ENCODE results near the gene ALCAM.

The ALCAM gene

DNA sequence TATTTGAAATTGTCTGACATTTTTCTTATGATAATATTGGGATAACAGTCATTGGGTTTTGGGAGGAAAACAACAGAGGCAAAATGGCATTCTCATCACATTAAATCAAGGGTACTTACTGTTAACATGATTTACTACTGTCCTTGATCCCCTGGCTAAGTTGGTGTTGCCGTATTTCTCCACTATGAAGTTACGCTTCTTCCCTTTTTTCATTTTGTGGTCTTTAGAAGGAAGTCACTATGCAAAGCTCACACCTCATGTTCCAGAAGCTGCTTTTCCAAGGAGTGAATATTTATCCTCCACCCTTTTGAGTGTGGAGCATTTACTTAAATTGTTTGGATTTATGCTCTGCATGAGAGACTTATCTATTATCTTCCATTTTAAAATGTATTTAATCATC lies 63.7 kb downstream of the ALCAM start:
- DNase-seq (ENCODE audit: low read depth), result no peak

DNA sequence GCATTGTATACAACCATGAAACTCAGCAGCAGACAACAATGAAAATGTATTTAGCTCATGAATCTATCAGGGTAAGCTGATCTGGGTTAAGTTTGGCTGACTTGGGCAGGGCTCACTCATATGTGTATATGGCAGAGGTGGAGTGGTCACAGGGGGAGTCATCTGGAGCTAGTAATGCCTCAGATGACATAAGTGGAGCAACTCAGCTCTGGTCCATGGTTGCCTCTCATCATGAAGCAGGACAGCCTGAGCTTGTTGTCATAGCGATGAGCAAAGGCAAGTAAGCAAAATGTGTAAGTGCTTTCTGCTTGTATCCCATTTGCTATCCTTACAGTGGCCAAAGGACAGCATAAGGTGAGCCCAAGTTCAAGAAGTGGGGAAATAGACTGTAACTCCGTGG lies 64.5 kb downstream of the ALCAM start:
- DNase-seq (ENCODE audit: low read depth), result no peak

DNA sequence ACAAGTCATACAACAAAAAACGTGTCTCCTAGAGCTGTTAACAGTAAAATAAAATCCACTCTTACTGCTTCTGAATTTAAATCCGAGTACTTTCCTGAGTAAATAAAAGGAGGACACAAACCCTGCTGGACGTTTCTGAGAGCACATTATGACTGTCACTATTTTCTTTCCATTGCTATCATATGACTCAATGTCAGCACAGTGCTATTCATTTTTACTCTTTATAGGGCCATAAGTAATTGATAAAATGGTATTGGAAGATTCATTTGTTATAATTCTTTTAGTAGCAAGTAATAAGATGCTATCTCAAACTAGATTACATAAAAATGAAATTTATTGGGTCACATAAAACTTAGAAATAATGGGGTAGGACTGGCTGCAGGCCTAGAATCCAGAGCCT lies 68.6 kb downstream of the ALCAM start:
- no peak for DNase-seq (ENCODE audit: low read depth)

DNA sequence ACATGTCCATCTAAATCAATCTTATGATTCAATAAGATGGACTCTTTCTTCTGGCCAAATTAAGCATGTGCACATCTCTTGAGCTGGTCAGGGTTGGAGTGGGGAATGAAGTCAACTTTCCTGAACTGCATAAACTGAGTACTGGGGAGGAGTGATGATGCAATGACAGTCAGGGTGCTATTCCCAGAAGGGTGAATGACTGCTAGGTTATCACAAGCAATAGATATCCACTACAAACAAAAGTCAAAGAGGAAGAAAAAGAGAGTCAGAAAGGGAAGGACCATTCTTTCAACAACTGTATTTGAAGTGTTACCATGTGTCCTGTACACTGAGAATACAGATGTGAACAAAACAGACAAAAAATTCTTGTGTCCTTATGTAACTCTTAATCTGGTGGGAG lies 70.0 kb downstream of the ALCAM start:
- DNase-seq (ENCODE audit: low read depth), result no peak

DNA sequence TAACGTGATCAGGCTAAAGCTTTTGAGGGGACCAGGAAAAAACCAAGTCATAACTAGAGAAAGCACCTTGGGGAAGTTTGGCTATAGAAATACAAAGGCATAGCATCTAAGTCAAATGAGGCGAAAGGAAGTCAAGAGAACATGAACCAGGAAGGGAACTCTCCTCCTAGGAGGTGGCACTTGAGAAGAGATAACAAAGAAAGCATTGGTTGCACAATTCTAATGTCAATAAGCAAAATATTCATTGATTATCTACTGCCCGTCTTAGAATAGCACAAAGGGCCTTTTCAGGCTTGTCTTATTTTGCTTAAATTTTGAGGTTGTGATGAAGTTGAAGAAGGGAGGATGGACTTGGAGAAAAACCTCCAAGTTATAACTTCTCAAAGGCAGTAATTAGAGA lies 73.4 kb downstream of the ALCAM start:
- no peak for DNase-seq (ENCODE audit: low read depth)

DNA sequence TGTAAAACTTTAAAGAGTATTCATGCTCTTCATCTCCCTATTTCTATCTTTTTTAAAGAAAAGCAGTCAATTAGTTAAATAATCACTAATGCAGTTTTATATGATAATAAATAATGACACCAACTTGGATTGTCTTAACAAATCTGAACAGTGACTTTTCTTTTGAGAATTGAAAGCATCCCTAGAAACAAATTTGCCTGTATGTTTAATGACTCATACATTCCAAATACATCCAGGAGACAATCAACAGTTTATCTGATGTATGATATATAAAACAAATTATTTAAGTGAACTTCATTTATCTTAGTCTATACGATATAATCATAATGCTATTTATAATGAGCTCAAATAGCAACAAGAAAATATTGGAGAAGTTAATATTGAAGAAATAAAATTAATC lies 78.0 kb downstream of the ALCAM start:
- DNase-seq (ENCODE audit: low read depth), result no peak

DNA sequence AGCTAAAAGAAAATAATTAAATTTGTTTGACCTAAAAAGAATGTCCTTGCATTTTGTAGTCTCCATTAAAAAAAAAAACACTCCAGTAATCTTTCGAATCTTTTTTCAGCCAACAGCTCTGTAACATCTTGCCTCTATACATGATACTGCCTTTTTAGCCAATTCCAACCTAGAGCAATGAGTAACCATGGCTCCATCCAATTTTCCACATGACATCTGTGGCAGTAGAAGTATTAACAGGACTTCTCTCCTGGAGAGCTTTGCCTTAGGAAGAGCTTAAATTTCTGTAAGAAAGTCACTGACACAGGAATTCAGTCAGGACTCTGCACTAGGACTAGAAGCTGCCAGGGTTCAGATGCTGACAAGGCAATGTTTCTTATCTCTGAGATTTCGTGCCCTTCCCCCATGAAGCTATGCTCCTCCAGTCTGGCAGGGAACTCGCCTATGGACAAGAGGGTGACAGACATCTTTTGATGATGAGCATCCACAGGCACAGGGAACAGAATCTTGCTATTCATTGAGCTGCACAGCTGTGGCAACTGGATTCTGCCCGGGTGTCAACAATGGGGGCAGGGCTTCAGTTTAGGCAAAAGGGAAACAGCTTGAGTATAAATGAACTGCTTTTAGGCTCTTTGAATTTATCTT lies 81.8 kb downstream of the ALCAM start:
- no peak for DNase-seq (ENCODE audit: low read depth)

DNA sequence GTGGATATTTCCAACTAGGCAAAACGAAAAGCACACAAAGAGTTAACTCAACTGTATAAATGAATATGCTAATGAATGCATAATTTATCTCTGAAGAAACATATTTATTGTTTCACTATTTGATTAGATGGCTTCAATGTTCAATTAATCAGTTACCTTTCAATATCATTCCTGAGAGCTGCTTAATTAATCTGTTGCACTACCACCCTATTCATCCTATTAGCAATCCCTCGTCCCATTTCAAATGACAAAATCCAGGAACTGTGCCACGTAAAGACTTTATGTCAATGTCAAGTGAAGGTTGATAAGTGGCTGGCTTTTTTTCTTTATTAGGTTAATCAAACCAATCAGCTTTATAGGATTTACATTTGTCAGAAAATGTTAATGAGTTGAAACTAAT lies 82.7 kb downstream of the ALCAM start:
- DNase-seq (ENCODE audit: low read depth), result no peak

DNA sequence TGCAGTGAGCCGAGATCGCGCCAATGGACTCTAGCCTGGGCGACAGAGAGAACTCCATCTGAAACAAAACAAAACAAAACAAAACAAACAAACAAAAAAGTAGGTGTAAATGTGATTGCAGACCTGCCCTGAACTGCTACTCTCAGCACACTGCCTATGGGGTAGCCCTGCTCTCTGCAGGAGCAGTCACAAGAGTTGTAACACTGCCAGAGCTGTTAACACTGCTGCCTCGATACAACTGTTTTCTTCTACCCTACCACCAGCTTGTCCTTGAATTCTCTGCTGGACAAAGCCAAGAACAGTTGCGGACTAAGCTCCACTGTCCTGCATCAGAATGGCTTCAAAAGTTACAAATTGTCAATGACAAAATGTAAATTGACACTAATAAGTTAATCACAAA lies 89.3 kb downstream of the ALCAM start:
- DNase-seq (ENCODE audit: low read depth), result no peak

DNA sequence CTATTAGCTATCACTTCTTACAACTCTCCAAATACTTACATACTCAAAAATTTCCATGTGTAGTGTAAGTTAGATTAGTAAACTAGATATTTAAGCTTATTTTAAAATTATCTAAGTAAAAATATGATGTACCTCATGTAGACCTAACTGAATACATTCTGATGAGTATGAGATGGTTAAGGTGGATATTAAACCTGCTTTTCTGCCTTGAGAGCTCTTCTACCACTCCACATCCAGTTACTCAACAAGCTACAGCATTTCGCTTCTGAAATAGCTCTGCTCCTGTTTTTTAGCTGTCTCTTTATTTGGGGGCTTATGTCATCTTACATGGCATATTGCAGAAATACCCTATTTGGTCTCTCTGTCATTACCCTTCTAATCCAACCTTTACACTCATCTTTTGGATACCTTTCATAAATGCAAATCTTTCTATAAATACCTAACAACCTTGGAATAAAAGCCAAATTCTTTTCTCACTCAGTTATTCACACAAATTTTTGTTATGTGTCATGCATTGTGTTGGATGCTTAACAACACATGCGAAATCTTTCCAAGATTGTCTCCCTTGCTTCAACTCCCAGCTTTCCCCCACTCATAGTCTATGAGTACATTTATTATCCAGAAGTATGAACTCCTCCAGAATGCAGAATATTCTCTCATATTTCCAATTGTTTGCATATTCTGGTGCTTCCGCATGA lies 92.0 kb downstream of the ALCAM start:
- DNase-seq (ENCODE audit: low read depth), result no peak

DNA sequence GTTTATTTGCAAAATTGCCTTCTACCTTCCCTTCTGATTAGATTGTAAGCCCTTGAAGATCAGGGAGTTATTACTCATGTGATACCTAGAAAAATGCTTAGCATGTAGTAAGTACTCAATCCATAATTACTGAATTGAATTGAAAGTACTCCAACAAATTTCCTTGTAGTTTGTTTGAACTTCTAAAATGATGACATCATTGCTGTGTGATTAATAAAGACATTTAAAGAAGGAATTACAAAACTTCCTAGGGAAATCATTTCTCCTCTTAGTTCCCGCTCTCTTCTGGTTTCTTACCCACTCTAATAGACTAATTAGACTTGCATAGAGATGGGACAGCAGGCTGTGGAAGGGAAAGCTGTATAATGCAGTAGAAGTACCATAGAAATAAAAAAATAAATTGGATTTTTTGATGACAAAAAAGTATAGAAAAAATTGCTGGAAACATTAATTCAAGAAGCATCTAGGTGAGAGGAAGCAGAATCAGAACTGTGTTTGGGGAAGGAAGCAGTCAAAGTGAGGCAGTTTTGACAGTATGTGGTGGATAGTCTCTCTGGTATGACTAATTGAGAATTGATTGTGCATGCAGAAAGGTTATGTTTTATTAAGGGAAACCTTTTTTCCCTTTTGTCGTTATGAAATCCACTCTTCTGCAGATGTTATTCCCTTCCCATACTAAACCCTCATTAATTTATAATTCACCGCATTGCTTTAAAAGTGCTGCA lies 93.0 kb downstream of the ALCAM start:
- no peak for DNase-seq (ENCODE audit: low read depth)

DNA sequence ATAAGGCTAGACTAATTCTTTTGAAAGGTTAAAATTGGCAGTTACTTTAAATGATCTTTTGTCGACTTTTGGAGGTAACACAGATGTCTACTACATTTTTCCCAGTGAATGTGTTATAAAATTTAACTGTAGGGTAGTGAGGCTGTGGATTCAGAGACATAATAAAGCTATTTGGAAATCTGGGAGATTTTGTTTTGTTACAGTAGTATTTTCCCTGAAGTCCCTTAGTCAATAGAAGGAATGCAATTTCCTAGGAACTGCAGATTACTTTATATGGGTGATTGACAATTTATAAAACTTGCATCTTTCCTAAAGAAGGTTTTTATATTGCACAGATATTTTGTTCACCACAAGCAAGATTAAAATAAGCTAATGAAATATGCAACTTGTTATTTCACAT lies 96.9 kb downstream of the ALCAM start:
- no peak for DNase-seq (ENCODE audit: low read depth)

DNA sequence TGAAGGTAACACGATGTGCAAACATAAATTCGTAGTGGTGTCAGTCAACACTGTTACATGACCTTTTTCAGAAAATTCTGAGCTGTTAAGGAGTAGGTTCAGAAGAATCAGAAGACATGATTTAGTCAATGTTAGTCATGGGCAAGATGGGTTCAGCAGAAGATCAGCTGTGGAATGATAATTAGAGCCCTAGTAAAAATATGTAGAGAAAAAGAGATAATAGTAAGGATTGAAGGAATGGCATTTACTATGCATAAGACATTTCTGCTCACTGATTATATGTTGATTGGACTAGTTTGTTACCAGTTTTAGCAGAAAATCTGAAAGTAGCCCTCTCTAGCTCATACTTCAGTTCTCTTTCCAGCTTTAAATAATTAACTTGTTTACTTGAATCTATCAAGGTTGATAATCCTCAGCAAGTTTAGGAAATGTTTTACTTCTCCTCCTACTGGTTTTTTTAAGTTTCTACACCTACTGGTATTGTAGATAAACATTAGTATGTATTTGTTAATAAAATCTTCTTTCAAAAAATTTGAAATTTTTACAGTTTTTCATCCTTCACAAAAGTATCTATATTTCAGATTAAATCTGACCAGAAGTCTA lies 98.6 kb downstream of the ALCAM start:
- DNase-seq (ENCODE audit: low read depth), result no peak

DNA sequence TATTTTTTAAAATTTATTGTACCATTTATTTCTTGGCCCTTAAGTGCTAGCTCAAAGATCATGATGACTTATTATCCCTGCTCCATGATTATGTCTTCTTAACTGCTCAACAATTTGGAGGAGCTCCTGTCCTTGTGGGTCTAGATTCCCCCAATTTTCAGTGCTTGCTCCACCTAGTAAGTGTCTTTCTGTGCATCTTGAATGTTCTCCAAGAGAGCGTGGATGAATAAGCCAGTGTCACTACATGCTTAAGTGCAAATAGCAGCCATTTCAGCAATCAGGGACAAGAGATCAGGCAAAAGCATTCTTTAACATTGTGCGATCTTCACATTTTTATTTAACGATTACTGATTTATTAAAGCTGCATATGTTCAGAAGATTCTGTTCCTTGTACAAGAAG lies 99.4 kb downstream of the ALCAM start:
- DNase-seq (ENCODE audit: low read depth), result no peak

DNA sequence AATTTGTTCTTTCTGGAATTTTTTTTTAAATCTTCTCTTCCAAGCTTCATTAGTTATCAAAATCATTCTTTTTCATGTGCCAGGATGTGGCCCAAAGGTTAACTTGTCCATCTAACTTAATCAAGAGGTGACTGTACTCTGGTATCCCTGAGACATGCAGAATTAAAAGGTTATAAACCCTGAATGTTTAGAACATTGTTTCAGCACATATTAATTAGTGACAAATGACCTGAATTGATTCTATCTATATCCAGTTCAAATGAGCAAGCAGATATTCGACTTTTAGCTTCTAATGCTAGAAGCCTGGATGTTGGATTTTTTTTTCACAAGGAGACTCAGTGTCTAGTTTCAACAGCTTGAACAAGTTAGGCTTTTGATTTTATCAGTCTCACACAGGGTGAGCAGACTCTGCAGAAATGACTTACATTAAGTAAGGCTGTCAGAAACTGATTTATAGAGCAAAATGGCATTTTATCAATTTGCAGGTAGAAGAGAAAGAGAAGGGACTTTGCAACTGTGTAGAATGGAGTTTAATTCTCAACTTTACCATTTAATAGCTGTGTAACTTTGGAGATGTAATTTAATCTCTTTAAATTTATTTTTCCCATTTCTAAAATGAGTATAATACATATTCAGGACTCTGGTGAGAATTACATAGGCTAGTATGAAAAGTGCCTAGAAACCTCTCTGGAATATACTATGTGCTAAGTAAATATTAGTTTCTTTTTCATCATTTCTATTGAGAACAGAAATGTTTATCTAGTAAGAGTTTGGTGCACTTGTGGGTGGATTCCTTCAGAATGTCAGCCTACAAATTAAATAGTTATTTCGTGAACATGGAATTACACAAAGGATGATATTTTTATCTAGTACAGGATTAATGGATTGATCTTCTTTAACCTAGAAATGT lies 100.0 kb downstream of the ALCAM start:
- no peak for DNase-seq (ENCODE audit: low read depth)

DNA sequence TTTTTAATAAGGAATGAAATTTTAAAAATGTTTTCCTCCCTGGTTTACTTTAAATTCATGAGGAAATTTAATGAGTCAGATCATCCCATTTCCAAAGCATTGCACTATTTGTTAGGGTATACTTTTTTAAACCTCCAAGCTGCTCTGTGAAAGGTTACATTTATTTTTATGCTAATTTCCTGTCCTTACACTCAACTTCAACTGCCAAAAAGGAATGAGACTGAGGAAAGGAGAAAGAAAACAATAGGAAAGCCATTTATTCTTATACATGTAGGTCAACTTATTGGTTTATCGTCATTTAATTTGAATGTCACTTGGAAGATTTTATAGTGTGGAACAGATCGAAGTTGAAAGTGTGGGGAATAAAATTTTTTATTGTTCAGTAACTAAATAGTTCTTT lies 104.1 kb downstream of the ALCAM start:
- no peak for DNase-seq (ENCODE audit: low read depth)

DNA sequence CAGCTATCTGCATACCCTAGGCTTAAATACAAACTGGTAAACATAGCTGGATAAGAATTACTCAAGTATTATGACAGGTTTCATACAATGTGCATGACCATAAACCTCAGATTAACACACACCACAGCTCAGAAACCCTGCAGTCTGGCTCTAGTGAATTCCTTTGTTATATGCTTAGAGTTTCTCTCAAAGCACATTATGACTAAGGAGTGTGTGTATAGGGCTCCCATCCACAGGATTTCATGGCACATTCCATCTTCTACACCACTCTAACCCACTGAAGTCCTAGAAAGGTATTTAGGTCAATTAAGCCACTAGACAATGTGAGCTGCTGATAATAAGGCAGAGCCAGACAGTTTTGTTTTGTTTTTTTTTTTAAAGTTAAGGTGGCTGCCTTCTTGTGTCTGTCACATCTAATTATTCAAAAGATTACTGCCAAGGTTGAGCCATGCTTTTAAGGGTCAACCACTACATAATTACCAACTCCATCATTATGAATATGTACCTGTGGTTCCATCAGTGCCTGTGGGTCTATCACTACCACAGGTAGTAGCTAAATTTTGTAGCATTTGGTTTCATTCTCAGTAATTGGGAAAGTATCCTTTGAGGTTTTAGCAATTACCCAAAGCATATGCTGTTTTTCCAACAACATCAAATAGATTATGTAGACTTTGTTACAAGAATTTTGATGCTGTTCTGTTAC lies 107.0 kb downstream of the ALCAM start:
- no peak for DNase-seq (ENCODE audit: low read depth)

DNA sequence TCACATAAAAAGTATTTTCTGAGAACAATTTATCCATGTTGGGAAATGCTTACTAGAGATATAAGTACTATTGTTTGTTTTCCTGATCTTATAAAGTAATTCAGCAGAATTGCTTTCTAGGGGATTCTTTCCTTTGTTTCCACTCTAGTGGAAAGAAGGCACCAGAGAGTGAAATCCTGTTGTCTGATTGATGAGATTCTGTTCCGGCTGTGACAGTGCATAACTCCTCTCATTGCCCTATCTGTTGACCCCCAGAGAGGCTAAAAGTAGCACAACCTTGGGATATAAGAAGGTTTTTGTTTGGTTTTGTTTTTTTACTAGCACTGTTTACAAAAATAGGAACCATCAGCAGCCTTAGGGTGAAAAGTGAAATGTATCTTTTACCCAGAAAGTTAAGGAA lies 114.1 kb downstream of the ALCAM start:
- DNase-seq (ENCODE audit: low read depth), result no peak

DNA sequence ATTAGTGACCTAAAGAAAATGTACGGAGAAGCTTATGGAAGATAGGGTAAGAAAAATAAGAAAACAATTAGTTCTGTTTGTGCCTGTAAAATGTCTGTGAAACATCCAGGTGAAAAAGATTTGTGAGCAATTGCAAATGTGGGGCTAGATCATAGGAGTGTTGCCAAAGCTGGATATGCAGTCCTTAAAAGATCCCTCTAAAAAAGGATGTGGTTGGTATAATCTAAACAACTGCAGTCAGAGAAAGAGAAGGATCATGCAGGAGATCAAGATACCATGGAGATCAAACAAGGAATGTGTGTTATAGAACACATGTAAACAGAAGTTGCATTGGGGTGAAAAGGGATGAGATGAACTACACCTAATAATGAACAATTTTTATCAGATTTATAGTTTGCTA lies 116.8 kb downstream of the ALCAM start:
- DNase-seq (ENCODE audit: low read depth), result no peak

DNA sequence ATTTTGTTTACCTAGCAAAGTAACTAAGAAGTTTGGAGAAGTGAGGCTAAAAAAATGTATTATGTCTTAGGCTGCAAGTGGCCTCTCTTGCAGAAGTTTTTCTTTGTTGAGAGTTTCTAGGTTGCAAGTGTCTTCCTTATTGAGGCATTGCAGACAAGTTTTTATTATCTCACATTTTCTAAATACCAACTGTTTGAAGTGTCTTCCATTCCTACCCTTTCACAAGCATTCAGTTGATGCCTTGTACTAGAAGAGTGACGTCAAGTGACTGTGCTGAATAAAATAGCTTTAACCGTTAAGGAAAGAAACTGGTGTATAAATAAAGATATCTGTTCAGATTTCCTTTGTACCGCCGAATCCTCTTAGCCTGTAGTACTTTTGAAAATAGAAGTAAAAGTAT lies 123.3 kb downstream of the ALCAM start:
- no peak for DNase-seq (ENCODE audit: low read depth)

DNA sequence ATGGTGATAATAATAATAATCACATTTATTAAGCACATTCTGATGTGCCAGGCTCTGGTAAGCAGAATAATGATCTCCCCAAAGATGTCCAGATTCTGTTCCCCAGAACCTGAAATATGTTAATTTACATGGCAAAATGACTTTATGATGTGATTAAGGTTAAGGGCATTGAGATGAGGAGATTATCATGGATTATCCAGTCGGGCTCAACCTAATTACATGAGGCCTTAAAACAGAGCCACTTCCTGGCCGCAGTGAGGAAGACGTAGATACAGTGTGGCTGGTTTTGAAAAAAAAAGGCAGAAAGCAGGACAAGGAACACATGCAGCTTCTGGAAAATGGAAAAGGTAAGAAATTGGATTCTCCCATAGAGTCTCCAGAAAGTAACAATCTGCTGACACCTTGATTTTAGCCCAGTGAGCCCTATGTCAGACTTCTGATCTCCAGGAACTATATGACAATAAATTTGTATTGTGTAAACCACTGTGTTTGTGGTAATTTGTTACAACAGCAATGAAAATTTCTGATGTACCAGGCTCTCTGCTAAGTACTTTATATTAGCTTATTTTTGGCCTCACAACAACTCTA lies 126.7 kb downstream of the ALCAM start:
- no peak for DNase-seq (ENCODE audit: low read depth)

Data from activated T-helper 9 cell treated with anti-CD3 and anti-CD28 coated beads, Interleukin-2, amount 50 U/mL, for 16 hours (primary cell).